ENCODE data around the gene SORCS2. TPM values are rescaled to one million over a fixed set of nuclear protein-coding genes. Genes with fewer than 3 reads are reported as not detected.

SORCS2 gene
- total RNA-seq, 1 donor from 2014 or later = 29.5 TPM

DNA sequence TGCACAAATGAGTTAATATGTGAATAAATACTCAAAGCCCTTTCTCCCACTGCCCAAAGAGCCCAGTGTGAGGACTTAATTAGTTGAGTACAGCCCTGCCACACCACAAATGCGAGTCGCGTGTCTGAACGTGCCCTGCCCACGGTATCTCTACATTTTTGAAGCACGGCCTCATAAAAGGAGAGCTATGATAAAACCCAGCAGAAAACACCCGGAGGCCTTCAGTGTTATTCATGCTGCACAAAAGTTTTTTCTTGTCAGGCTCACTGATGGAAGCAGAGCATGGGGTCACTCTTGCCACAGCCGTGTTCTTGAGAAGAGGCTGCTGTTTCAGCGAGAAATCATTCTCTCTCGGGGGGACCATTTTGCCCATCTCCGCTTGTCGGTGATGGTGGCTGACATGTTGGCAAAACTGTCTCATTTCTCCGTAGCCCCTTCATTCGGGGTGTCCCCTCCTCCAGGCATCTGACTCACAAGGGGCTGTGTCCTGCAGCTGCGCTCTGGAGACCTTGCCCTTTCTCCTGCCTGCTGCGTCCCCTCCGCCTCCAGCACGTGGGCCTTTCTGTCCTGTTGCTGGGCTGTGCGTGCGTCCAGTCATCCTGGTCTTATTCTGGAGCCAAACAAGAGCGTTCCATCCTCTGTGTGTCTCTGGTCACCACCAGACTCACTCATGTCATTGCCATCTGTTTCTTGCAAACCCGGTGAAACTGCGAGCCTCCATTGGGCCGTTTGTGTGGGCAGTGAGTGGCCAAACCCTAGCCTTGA lies 88.8 kb downstream of the SORCS2 start:
- Mint-ChIP-seq H3K9me3 (ENCODE audit: unreplicated experiment) (peaks cover 2% of the 10 kb centered on the region), H3K4me3 (ENCODE audit: unreplicated experiment) (no peak overlapping the region), H3K36me3 (ENCODE audit: unreplicated experiment) (no peaks in the 10 kb centered on the region), H3K27me3 (ENCODE audit: unreplicated experiment) (peaks cover 7% of the 10 kb centered on the region), H3K27ac (ENCODE audit: unreplicated experiment) (peak overlapping the region; percentile 80), H3K4me1 (ENCODE audit: low read depth, unreplicated experiment) (peaks cover 39% of the 10 kb centered on the region)
- no peak for TF ChIP-seq CTCF (IDR thresholded peaks at IDR 0.05; ENCODE audit: partially characterized antibody, unreplicated experiment)
- no peak for DNase-seq

GRCh38 chr4:7281691-7282665 lies 89.6 kb downstream of the SORCS2 start:
- peak; percentile 37 for DNase-seq
- Mint-ChIP-seq H3K36me3 (ENCODE audit: unreplicated experiment) (no peaks in the 10 kb centered on the region), H3K9me3 (ENCODE audit: unreplicated experiment) (peaks cover 2% of the 10 kb centered on the region), H3K4me1 (ENCODE audit: low read depth, unreplicated experiment) (peaks cover 40% of the 10 kb centered on the region), H3K27me3 (ENCODE audit: unreplicated experiment) (peaks cover 7% of the 10 kb centered on the region), H3K4me3 (ENCODE audit: unreplicated experiment) (no peak overlapping the region), H3K27ac (ENCODE audit: unreplicated experiment) (peak overlapping the region; percentile 55)
- no peak for TF ChIP-seq CTCF (IDR thresholded peaks at IDR 0.05; ENCODE audit: partially characterized antibody, unreplicated experiment)

GRCh38 chr4:7282786-7283440 lies 90.6 kb downstream of the SORCS2 start:
- no peak overlapping the region for H3K27ac Mint-ChIP-seq (ENCODE audit: unreplicated experiment)
- H3K9me3 Mint-ChIP-seq (ENCODE audit: unreplicated experiment) = peaks cover 2% of the 10 kb centered on the region
- peaks cover 7% of the 10 kb centered on the region for H3K27me3 Mint-ChIP-seq (ENCODE audit: unreplicated experiment)
- no peaks in the 10 kb centered on the region for H3K36me3 Mint-ChIP-seq (ENCODE audit: unreplicated experiment)
- peak overlapping the region; percentile 2 for H3K4me3 Mint-ChIP-seq (ENCODE audit: unreplicated experiment)
- TF ChIP-seq CTCF (IDR thresholded peaks at IDR 0.05; ENCODE audit: partially characterized antibody, unreplicated experiment) = no peak
- DNase-seq = no peak
- peaks cover 42% of the 10 kb centered on the region for H3K4me1 Mint-ChIP-seq (ENCODE audit: low read depth, unreplicated experiment)

DNA sequence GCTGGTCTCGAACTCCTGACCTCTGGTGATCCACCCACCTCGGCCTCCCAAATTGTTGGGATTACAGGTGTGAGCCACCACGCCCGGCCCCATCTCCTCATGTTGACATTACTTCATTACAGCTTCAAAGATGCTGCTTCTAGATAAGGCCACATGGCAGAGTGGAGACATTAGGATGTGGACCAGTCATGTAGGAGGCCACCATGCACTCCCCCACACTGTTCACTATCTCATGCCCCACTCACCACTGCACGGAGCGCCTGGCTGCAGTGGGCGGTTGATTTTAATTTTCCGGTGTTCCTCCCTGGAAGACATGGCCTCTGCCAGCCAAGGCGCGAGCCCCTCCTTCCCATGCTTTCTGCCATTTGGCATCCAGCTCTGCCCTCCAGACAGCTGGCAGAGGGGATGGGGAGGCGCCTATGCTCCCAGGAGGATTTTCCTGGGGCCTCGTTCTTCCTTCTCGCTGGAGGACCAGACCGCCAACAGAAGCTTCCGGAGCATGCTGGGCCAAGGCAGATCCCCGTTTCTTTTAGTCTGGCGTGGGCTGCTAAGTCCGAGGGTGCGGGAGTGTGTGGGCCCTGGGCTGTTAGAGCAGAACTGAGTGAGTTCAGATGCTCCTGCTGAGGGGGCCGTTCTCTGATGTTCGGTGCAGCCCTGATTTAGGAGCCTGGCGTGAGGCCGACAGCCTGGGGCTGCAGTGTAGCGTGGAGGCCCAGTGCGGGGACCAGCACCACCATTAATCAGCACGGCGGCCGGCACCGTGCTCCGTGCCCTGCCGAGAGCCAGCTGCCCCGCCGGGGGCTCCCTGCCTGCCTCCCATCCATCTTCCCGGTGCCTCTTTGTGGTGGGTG lies 93.1 kb downstream of the SORCS2 start:
- no peak for DNase-seq
- Mint-ChIP-seq H3K4me1 (ENCODE audit: low read depth, unreplicated experiment) (peaks cover 25% of the 10 kb centered on the region), H3K27me3 (ENCODE audit: unreplicated experiment) (peaks cover 7% of the 10 kb centered on the region), H3K4me3 (ENCODE audit: unreplicated experiment) (no peak overlapping the region), H3K27ac (ENCODE audit: unreplicated experiment) (no peak overlapping the region), H3K36me3 (ENCODE audit: unreplicated experiment) (no peaks in the 10 kb centered on the region), H3K9me3 (ENCODE audit: unreplicated experiment) (peaks cover 2% of the 10 kb centered on the region)
- no peak for TF ChIP-seq CTCF (IDR thresholded peaks at IDR 0.05; ENCODE audit: partially characterized antibody, unreplicated experiment)
